ENCODE data around the gene LRRFIP1.

Gene LRRFIP1

GRCh38 chr2:237743561-237744269 lies 116.3 kb downstream of the LRRFIP1 start:
- H3K79me2 ChIP-seq (ENCODE audit: insufficient read depth, low read length): peaks cover 29% of the 10 kb centered on the region
- peaks cover 14% of the 10 kb centered on the region for H3K36me3 ChIP-seq (ENCODE audit: insufficient read depth, low read length)
- H3K27ac ChIP-seq (ENCODE audit: low read length): no peak overlapping the region
- DNase-seq (no peak), ATAC-seq (ENCODE audit: insufficient read depth, low read depth) (no peak)
- no peak overlapping the region for H3K4me2 ChIP-seq (ENCODE audit: insufficient read depth, low read length)
- H2AFZ ChIP-seq (ENCODE audit: low read depth, low read length): no peak overlapping the region
- H4K20me1 ChIP-seq (ENCODE audit: insufficient read depth, low read length): peaks cover 56% of the 10 kb centered on the region
- H3K27me3 ChIP-seq (ENCODE audit: insufficient read depth, low read length, poor library complexity): no peaks in the 10 kb centered on the region
- H3K4me1 ChIP-seq (ENCODE audit: insufficient read depth, low read length): no peaks in the 10 kb centered on the region
- H3K4me3 ChIP-seq (ENCODE audit: low read depth in 1 of 2, low read length in 2 of 2): no peak overlapping the region
- H3K9me3 ChIP-seq (ENCODE audit: insufficient read depth, low read length, severe bottlenecking): no peaks in the 10 kb centered on the region
- no peak overlapping the region for H3K9ac ChIP-seq (ENCODE audit: low read depth, low read length)
- TF ChIP-seq EZH2 (IDR thresholded peaks at IDR 0.05; ENCODE audit: borderline replicate concordance, low read depth, low read length, severe bottlenecking): no peak
- TF ChIP-seq CTCF (IDR thresholded peaks at IDR 0.05; ENCODE audit: borderline replicate concordance, extremely low read depth, low read length, poor library complexity, severe bottlenecking): no peak

- no peaks in the 10 kb centered on the region for H3K9me3 ChIP-seq (ENCODE audit: insufficient read depth, low read length, severe bottlenecking)
- TF ChIP-seq CTCF (IDR thresholded peaks at IDR 0.05; ENCODE audit: borderline replicate concordance, extremely low read depth, low read length, poor library complexity, severe bottlenecking): no peak
- no peak for TF ChIP-seq EZH2 (IDR thresholded peaks at IDR 0.05; ENCODE audit: borderline replicate concordance, low read depth, low read length, severe bottlenecking)
- no peak overlapping the region for H3K4me2 ChIP-seq (ENCODE audit: insufficient read depth, low read length)
- no peaks in the 10 kb centered on the region for H3K4me1 ChIP-seq (ENCODE audit: insufficient read depth, low read length)
- peaks cover 18% of the 10 kb centered on the region for H3K36me3 ChIP-seq (ENCODE audit: insufficient read depth, low read length)
- no peaks in the 10 kb centered on the region for H3K27me3 ChIP-seq (ENCODE audit: insufficient read depth, low read length, poor library complexity)
- no peak overlapping the region for H3K27ac ChIP-seq (ENCODE audit: low read length)
- peaks cover 24% of the 10 kb centered on the region for H3K79me2 ChIP-seq (ENCODE audit: insufficient read depth, low read length)
- DNase-seq (no peak), ATAC-seq (ENCODE audit: insufficient read depth, low read depth) (no peak)
- no peak overlapping the region for H2AFZ ChIP-seq (ENCODE audit: low read depth, low read length)
- no peak overlapping the region for H3K4me3 ChIP-seq (ENCODE audit: low read depth in 1 of 2, low read length in 2 of 2)
- H4K20me1 ChIP-seq (ENCODE audit: insufficient read depth, low read length): peaks cover 51% of the 10 kb centered on the region
- H3K9ac ChIP-seq (ENCODE audit: low read depth, low read length): no peak overlapping the region
Measured at GRCh38 chr2:237744270-237744612, 116.9 kb downstream of the LRRFIP1 start.

- Histone ChIP-seq H3K27me3 (ENCODE audit: insufficient read depth, low read length, poor library complexity) (no peaks in the 10 kb centered on the region), H3K4me2 (ENCODE audit: insufficient read depth, low read length) (no peak overlapping the region), H3K4me1 (ENCODE audit: insufficient read depth, low read length) (no peaks in the 10 kb centered on the region), H2AFZ (ENCODE audit: low read depth, low read length) (no peak overlapping the region), H4K20me1 (ENCODE audit: insufficient read depth, low read length) (peaks cover 50% of the 10 kb centered on the region), H3K79me2 (ENCODE audit: insufficient read depth, low read length) (peaks cover 21% of the 10 kb centered on the region), H3K9ac (ENCODE audit: low read depth, low read length) (no peak overlapping the region), H3K4me3 (ENCODE audit: low read depth in 1 of 2, low read length in 2 of 2) (no peak overlapping the region), H3K27ac (ENCODE audit: low read length) (no peak overlapping the region), H3K36me3 (ENCODE audit: insufficient read depth, low read length) (peaks cover 23% of the 10 kb centered on the region), H3K9me3 (ENCODE audit: insufficient read depth, low read length, severe bottlenecking) (no peaks in the 10 kb centered on the region)
- TF ChIP-seq EZH2 (IDR thresholded peaks at IDR 0.05; ENCODE audit: borderline replicate concordance, low read depth, low read length, severe bottlenecking) (no peak), CTCF (IDR thresholded peaks at IDR 0.05; ENCODE audit: borderline replicate concordance, extremely low read depth, low read length, poor library complexity, severe bottlenecking) (peak; percentile 98)
- ATAC-seq (ENCODE audit: insufficient read depth, low read depth): peak; percentile 93
- DNase-seq: peak; percentile 70
Measured at GRCh38 chr2:237744613-237745249, 117.3 kb downstream of the LRRFIP1 start.
